OCI-LY3 (cell line): ENCODE measurements around the gene RER1.

Experiments
- H2AFZ ChIP-seq: fragments of 200-600, 300-600 bp; shearing (Covaris generic); 2 replicates; pipeline ENCODE4 v1.6.0; 2014; ENCODE audit warnings: antibody characterized with exemption, low read depth, low read length
- H3K27ac ChIP-seq: fragments of 200-600, 300-600 bp; sonication (generic); 2 replicates; pipeline ENCODE4 v1.5.1; 2014; ENCODE audit warnings: mild to moderate bottlenecking, low read length, moderate library complexity, mixed read lengths
- H3K27me3 ChIP-seq: fragments of 200-600, 300-600 bp; sonication (generic); 2 replicates; pipeline ENCODE4 v1.6.1; 2014; ENCODE audit warnings: low read depth, low read length, mixed read lengths
- H3K36me3 ChIP-seq: fragments of 200-600, 300-600 bp; sonication (generic); replicated peaks from 2 replicates; pipeline ENCODE3; 2014; ENCODE audit warnings: low read depth, low read length, mixed read lengths
- H3K4me1 ChIP-seq: fragments of 300-600, 200-600 bp; sonication (generic); 2 replicates; pipeline ENCODE4 v1.6.1; 2014; ENCODE audit warnings: low read length, mixed read lengths
- H3K4me2 ChIP-seq: fragments of 200-600, 300-600 bp; sonication (generic); 2 replicates; pipeline ENCODE4 v1.6.1; 2014; ENCODE audit warnings: low read length, mixed read lengths
- H3K4me3 ChIP-seq: fragments of 300-600, 200-600 bp; sonication (generic); 2 replicates; pipeline ENCODE4 v1.5.1; 2014; ENCODE audit warnings: antibody characterized with exemption, mild to moderate bottlenecking, low read length, moderate library complexity
- H3K79me2 ChIP-seq: fragments of 300-600, 200-600 bp; shearing (Covaris generic); 2 replicates; pipeline ENCODE4 v1.6.1; 2014; ENCODE audit warnings: mild to moderate bottlenecking, low read length, mixed read lengths
- H3K9ac ChIP-seq: fragments of 300-600, 200-600 bp; shearing (Covaris generic); 2 replicates; pipeline ENCODE4 v1.6.0; 2014; ENCODE audit warnings: mild to moderate bottlenecking, low read length, moderate library complexity
- H3K9me3 ChIP-seq: fragments of 200-600, 300-600 bp; shearing (Covaris generic); 2 replicates; pipeline ENCODE4 v1.6.1; 2014; ENCODE audit warnings: low read length, mixed read lengths; ENCODE audit not compliant: insufficient read depth
- H4K20me1 ChIP-seq: fragments of 200-600, 300-600 bp; sonication (generic); 2 replicates; pipeline ENCODE4 v1.6.1; 2016; ENCODE audit warnings: low read length, mixed read lengths; ENCODE audit not compliant: insufficient read depth
- EZH2phosphoT487 ChIP-seq: fragments of 200-600 bp; shearing (Covaris generic); IDR thresholded peaks from 2 replicates; pipeline ENCODE4 v1.6.1; 2018; ENCODE audit warnings: antibody characterized with exemption, mixed run types, low read depth
- TF ChIP-seq, protein P1 (sequence below): fragments of 200-600, 300-600 bp; sonication (generic); IDR thresholded peaks from 2 replicates; pipeline ENCODE4 v1.5.1; 2014; ENCODE audit warnings: antibody characterized with exemption, low read length, low read depth

Gene RER1

DNA sequence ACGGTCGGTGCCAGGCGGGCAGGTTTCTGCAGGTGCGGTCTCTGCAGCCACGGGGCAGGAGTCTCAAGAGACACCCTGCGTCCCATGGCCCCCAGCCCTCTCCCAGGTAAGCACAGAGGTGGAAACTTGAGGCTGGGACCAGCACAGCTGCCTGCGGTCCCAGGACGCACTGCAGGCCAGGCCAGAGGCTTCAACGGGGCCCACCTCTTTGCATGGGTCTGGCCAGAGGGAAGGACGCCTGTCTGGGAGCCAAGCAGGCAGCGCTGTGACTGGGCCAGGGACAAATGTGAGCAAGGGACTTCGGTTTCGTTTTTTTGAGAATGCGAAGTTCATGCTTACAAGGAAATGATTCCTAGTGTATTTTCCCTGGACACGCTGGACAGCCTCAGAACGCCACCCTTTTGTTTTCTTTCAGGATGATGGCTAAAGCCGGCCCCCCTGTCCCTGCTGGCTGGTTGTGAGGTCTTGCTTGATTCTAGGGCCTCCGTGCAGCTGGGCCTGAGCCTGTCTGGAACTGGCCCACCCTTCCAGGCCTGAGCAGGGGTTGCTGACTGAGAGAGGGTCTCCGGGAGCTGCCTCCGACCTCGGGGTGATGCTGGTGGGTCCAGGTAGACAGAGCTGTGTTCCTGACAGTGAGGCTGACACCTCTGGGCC, 38.6 kb upstream of the RER1 start:
- Histone ChIP-seq H3K9me3 (no peaks in the 10 kb centered on the region), H4K20me1 (no peaks in the 10 kb centered on the region), H3K27me3 (no peaks in the 10 kb centered on the region), H3K9ac (no peak overlapping the region), H3K36me3 (no peaks in the 10 kb centered on the region), H3K4me2 (no peak overlapping the region), H3K4me1 (no peaks in the 10 kb centered on the region), H3K4me3 (no peak overlapping the region), H2AFZ (no peak overlapping the region), H3K27ac (no peak overlapping the region), H3K79me2 (no peaks in the 10 kb centered on the region)
- TF ChIP-seq EZH2phosphoT487: no peak
- TF ChIP-seq, protein P1, sequence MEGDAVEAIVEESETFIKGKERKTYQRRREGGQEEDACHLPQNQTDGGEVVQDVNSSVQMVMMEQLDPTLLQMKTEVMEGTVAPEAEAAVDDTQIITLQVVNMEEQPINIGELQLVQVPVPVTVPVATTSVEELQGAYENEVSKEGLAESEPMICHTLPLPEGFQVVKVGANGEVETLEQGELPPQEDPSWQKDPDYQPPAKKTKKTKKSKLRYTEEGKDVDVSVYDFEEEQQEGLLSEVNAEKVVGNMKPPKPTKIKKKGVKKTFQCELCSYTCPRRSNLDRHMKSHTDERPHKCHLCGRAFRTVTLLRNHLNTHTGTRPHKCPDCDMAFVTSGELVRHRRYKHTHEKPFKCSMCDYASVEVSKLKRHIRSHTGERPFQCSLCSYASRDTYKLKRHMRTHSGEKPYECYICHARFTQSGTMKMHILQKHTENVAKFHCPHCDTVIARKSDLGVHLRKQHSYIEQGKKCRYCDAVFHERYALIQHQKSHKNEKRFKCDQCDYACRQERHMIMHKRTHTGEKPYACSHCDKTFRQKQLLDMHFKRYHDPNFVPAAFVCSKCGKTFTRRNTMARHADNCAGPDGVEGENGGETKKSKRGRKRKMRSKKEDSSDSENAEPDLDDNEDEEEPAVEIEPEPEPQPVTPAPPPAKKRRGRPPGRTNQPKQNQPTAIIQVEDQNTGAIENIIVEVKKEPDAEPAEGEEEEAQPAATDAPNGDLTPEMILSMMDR: no peak

GRCh38 chr1:2353551-2354438, 37.8 kb upstream of the RER1 start:
- Histone ChIP-seq H3K36me3 (no peaks in the 10 kb centered on the region), H3K27me3 (no peaks in the 10 kb centered on the region), H3K27ac (no peak overlapping the region), H3K9ac (no peak overlapping the region), H3K4me3 (no peak overlapping the region), H3K4me1 (no peaks in the 10 kb centered on the region), H3K4me2 (no peak overlapping the region), H2AFZ (no peak overlapping the region), H3K9me3 (no peaks in the 10 kb centered on the region), H4K20me1 (no peaks in the 10 kb centered on the region), H3K79me2 (no peaks in the 10 kb centered on the region)
- TF ChIP-seq EZH2phosphoT487: no peak
- TF ChIP-seq, protein P1: no peak

- Histone ChIP-seq H3K9me3 (no peaks in the 10 kb centered on the region), H3K27ac (no peak overlapping the region), H3K4me2 (no peak overlapping the region), H3K79me2 (no peaks in the 10 kb centered on the region), H3K36me3 (no peaks in the 10 kb centered on the region), H3K4me1 (no peaks in the 10 kb centered on the region), H4K20me1 (no peaks in the 10 kb centered on the region), H3K9ac (no peak overlapping the region), H3K27me3 (no peaks in the 10 kb centered on the region), H2AFZ (no peak overlapping the region), H3K4me3 (no peak overlapping the region)
- TF ChIP-seq EZH2phosphoT487: no peak
- TF ChIP-seq, protein P1: no peak
Measured at GRCh38 chr1:2354511-2355372, 36.9 kb upstream of the RER1 start.
